GM19372 (cell line): ENCODE measurements around the gene SLAMF9.

Experiments used
- ATAC-seq: cut with Tn5 transposase; IDR thresholded peaks from one replicate; pipeline ENCODE4 v1.9.1; 2021; ENCODE audit warnings: mild to moderate bottlenecking, low read depth, moderate library complexity; ENCODE audit not compliant: unreplicated experiment

The SLAMF9 gene

GRCh38 chr1:159953536-159954515, at the start of gene SLAMF9:
TSS of gene SLAMF9 (minus strand) at chr1:159954237. CDS start at chr1:159954137, 100 bp downstream.
- ATAC-seq = no peak

- no peak for ATAC-seq
These were observed 47.4 kb upstream of the SLAMF9 start for GRCh38 chr1:160001440-160001839.

- no peak for ATAC-seq
These were observed 45.2 kb upstream of the SLAMF9 start for GRCh38 chr1:159999204-159999603.

GRCh38 chr1:159996653-159997052, 42.6 kb upstream of the SLAMF9 start:
- no peak for ATAC-seq

GRCh38 chr1:159994896-159995295, 40.9 kb upstream of the SLAMF9 start:
- no peak for ATAC-seq

- ATAC-seq = no peak
These were observed 39.9 kb upstream of the SLAMF9 start for GRCh38 chr1:159993911-159994310.

GRCh38 chr1:159992161-159992560, 38.1 kb upstream of the SLAMF9 start:
- ATAC-seq = no peak

GRCh38 chr1:159991513-159991912, 37.5 kb upstream of the SLAMF9 start:
- no peak for ATAC-seq

GRCh38 chr1:159990005-159990404, 36.0 kb upstream of the SLAMF9 start:
- no peak for ATAC-seq

GRCh38 chr1:159989581-159989980, 35.5 kb upstream of the SLAMF9 start:
- ATAC-seq = no peak

- ATAC-seq = no peak
These were observed 34.0 kb upstream of the SLAMF9 start for GRCh38 chr1:159988006-159988405.

- ATAC-seq = no peak
These were observed 33.1 kb upstream of the SLAMF9 start for GRCh38 chr1:159987186-159987585.

- no peak for ATAC-seq
These were observed 32.5 kb upstream of the SLAMF9 start for GRCh38 chr1:159986531-159986930.

- ATAC-seq = no peak
These were observed 32.1 kb upstream of the SLAMF9 start for GRCh38 chr1:159986093-159986492.

- no peak for ATAC-seq
These were observed 31.4 kb upstream of the SLAMF9 start for GRCh38 chr1:159985473-159985872.

GRCh38 chr1:159983681-159984080, 29.6 kb upstream of the SLAMF9 start:
- no peak for ATAC-seq

GRCh38 chr1:159982280-159982679, 28.2 kb upstream of the SLAMF9 start:
- ATAC-seq = no peak

- ATAC-seq = no peak
These were observed 27.5 kb upstream of the SLAMF9 start for GRCh38 chr1:159981351-159982055.

- ATAC-seq = no peak
These were observed 26.7 kb upstream of the SLAMF9 start for GRCh38 chr1:159980786-159981185.

GRCh38 chr1:159980076-159980475, 26.0 kb upstream of the SLAMF9 start:
- no peak for ATAC-seq

GRCh38 chr1:159979257-159979656, 25.2 kb upstream of the SLAMF9 start:
- no peak for ATAC-seq

- no peak for ATAC-seq
These were observed 24.0 kb upstream of the SLAMF9 start for GRCh38 chr1:159978107-159978398.
